Smooth muscle cell (in vitro differentiated cells): Measurements from ENCODE around the gene PHYKPL. TPM values are rescaled to one million over a fixed set of nuclear protein-coding genes. Genes with fewer than 3 reads are reported as not detected.

Experiments used
- DNase-seq: peaks from one replicate; lab custom pipeline; 2025; ENCODE audit not compliant: unreplicated experiment; lab: John Stamatoyannopoulos, UW
- H2AFZ ChIP-seq: fragments of 200-600 bp; sonication (generic); 2 replicates; pipeline ENCODE4 v1.6.0; 2016; ENCODE audit warnings: antibody characterized with exemption, low read depth, mild to moderate bottlenecking
- H3F3A ChIP-seq: fragments of 200-600 bp; sonication (generic); 2 replicates; pipeline ENCODE4 v1.6.0; 2017; ENCODE audit warnings: antibody characterized with exemption, low read depth
- H3K27ac ChIP-seq: fragments of 200-600 bp; sonication (generic); 2 replicates; pipeline ENCODE4 v1.5.1; 2016; ENCODE audit warnings: low read depth, mild to moderate bottlenecking
- H3K27me3 ChIP-seq: fragments of 200-600 bp; sonication (generic); 2 replicates; pipeline ENCODE4 v1.6.1; 2016; ENCODE audit warnings: low read depth, mild to moderate bottlenecking
- H3K36me3 ChIP-seq: fragments of 200-600 bp; sonication (generic); 2 replicates; pipeline ENCODE4 v1.5.1; 2016; ENCODE audit warnings: low read depth
- H3K4me1 ChIP-seq: fragments of 200-600 bp; sonication (generic); 2 replicates; pipeline ENCODE4 v1.5.1; 2016; ENCODE audit warnings: low read depth
- H3K4me2 ChIP-seq: fragments of 200-600 bp; sonication (generic); 2 replicates; pipeline ENCODE4 v1.6.0; 2016; ENCODE audit warnings: mild to moderate bottlenecking
- H3K4me3 ChIP-seq: fragments of 200-600 bp; sonication (generic); 2 replicates; pipeline ENCODE4 v1.5.1; 2016; ENCODE audit warnings: mild to moderate bottlenecking
- H3K79me2 ChIP-seq: fragments of 200-600 bp; sonication (generic); 2 replicates; pipeline ENCODE4 v1.6.0; 2016; ENCODE audit warnings: low read depth, mild to moderate bottlenecking
- H3K9ac ChIP-seq: fragments of 200-600 bp; sonication (generic); 2 replicates; pipeline ENCODE4 v1.6.0; 2016; ENCODE audit warnings: low read depth
- H3K9me3 ChIP-seq: fragments of 200-600 bp; sonication (generic); replicated peaks from 2 replicates; pipeline ENCODE4 v1.5.1; 2016; ENCODE audit warnings: low read depth
- H4K20me1 ChIP-seq: fragments of 200-600 bp; sonication (generic); 2 replicates; pipeline ENCODE4 v1.6.0; 2016; ENCODE audit warnings: low read depth
- WGBS: methylation state at CpG from one replicate; pipeline ENCODE4 v1.1.7; 2016; ENCODE audit warnings: low lambda C conversion rate; 5-methylcytosine and 5-hydroxymethylcytosine counted together
- polyA plus RNA-seq: library from polyadenylated mRNA; unstranded; fragments of >200 nt; fragmentation: Nextera tagmentation; extraction: Ambion mirVana; gene quantifications from 2 replicates; pipeline ENCODE4 v1.2.1, GENCODE V29; 2016
- total RNA-seq: library from RNA; depleted of rRNA; stranded (reverse); fragments of >200 nt; gene quantifications from 2 replicates; pipeline ENCODE4 v1.2.3, GENCODE V29; 2014
- TF ChIP-seq, protein P1 (sequence below): fragments of 200-600 bp; sonication (generic); IDR thresholded peaks from 2 replicates; pipeline ENCODE4 v1.5.1; 2017; ENCODE audit warnings: borderline replicate concordance, mild to moderate bottlenecking, antibody characterized with exemption; ENCODE audit not compliant: insufficient read depth, poor library complexity, severe bottlenecking

PHYKPL gene
- total and polyA plus RNA-seq, 2 experiments from 2014 or later, result 15.7 to 27.8 TPM

GRCh38 chr5:178186427-178186826 is 46.2 kb downstream of the PHYKPL start:
- H3K27me3 ChIP-seq, result no peaks in the 10 kb centered on the region
- 81% methylated on average over 6 of the region's 6 CpGs for WGBS
- H3K4me3 ChIP-seq, result no peak overlapping the region
- H3K4me1 ChIP-seq, result no peaks in the 10 kb centered on the region
- H2AFZ ChIP-seq, result no peak overlapping the region
- H3K36me3 ChIP-seq, result no peaks in the 10 kb centered on the region
- DNase-seq, result no peak
- no peaks in the 10 kb centered on the region for H3K79me2 ChIP-seq
- no peak overlapping the region for H3K9ac ChIP-seq
- H3K27ac ChIP-seq, result no peak overlapping the region
- no peaks in the 10 kb centered on the region for H3K9me3 ChIP-seq
- TF ChIP-seq, protein P1, sequence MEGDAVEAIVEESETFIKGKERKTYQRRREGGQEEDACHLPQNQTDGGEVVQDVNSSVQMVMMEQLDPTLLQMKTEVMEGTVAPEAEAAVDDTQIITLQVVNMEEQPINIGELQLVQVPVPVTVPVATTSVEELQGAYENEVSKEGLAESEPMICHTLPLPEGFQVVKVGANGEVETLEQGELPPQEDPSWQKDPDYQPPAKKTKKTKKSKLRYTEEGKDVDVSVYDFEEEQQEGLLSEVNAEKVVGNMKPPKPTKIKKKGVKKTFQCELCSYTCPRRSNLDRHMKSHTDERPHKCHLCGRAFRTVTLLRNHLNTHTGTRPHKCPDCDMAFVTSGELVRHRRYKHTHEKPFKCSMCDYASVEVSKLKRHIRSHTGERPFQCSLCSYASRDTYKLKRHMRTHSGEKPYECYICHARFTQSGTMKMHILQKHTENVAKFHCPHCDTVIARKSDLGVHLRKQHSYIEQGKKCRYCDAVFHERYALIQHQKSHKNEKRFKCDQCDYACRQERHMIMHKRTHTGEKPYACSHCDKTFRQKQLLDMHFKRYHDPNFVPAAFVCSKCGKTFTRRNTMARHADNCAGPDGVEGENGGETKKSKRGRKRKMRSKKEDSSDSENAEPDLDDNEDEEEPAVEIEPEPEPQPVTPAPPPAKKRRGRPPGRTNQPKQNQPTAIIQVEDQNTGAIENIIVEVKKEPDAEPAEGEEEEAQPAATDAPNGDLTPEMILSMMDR, result no peak
- H3F3A ChIP-seq, result no peaks in the 10 kb centered on the region
- H4K20me1 ChIP-seq, result no peaks in the 10 kb centered on the region
- H3K4me2 ChIP-seq, result no peak overlapping the region

DNA sequence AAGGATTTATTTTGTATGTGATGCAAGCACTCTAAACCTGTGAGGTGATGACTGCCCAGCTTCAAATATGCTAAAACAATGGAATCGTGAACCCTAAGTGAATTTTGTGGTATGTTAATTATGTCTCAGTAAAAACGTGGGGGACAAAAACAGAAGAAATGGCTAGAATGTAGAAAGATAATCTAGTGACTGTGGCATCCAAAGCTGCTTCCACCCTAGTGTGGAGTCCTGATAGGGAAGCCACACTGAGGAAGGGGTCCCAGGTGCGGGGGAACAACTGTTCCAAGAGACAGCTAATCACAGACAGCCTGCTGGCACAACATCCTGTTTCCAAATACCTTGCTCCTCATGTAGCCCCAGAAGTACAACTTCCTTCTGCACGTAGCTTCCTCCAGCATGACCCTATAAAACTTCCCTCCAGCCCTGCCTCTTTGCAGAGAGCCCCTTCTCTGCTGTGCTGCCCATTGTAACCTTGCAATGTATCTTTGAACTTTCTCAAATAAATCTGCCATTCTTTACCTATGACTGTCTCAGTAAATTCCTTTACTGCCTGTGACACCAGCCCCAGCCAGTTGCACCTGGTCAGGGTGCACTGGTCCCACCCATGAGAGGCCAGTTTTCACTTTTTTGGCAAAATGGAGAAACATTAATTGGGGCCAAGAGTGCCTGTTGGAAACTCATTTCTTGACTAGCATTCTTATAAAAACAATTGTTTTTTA is 50.3 kb downstream of the PHYKPL start:
- H4K20me1 ChIP-seq, result no peaks in the 10 kb centered on the region
- H3K27ac ChIP-seq, result no peak overlapping the region
- H3K4me2 ChIP-seq, result no peak overlapping the region
- no peaks in the 10 kb centered on the region for H3K9me3 ChIP-seq
- H3K4me3 ChIP-seq, result no peak overlapping the region
- H3K27me3 ChIP-seq, result no peaks in the 10 kb centered on the region
- H3K36me3 ChIP-seq, result no peaks in the 10 kb centered on the region
- H3F3A ChIP-seq, result no peaks in the 10 kb centered on the region
- no peak for DNase-seq
- no peak overlapping the region for H3K9ac ChIP-seq
- no peaks in the 10 kb centered on the region for H3K79me2 ChIP-seq
- no peak overlapping the region for H2AFZ ChIP-seq
- 54% methylated on average over 4 of the region's 4 CpGs for WGBS
- TF ChIP-seq, protein P1, result no peak
- H3K4me1 ChIP-seq, result no peaks in the 10 kb centered on the region

- 18% methylated on average over 9 of the region's 9 CpGs for WGBS
- H3K4me1 ChIP-seq, result no peaks in the 10 kb centered on the region
- H3K79me2 ChIP-seq, result no peaks in the 10 kb centered on the region
- H3K36me3 ChIP-seq, result no peaks in the 10 kb centered on the region
- no peaks in the 10 kb centered on the region for H4K20me1 ChIP-seq
- H3K9me3 ChIP-seq, result no peaks in the 10 kb centered on the region
- H2AFZ ChIP-seq, result no peak overlapping the region
- TF ChIP-seq, protein P1, result no peak
- no peak overlapping the region for H3K4me2 ChIP-seq
- H3F3A ChIP-seq, result no peaks in the 10 kb centered on the region
- H3K27me3 ChIP-seq, result no peaks in the 10 kb centered on the region
- H3K9ac ChIP-seq, result no peak overlapping the region
- H3K4me3 ChIP-seq, result no peak overlapping the region
- H3K27ac ChIP-seq, result no peak overlapping the region
- DNase-seq, result no peak
These were observed 52.3 kb downstream of the PHYKPL start for GRCh38 chr5:178180141-178180863.
